Left cardiac atrium (tissue), 4 donors: ENCODE data around the gene CTSZ. TPM values are rescaled to one million over a fixed set of nuclear protein-coding genes. Genes with fewer than 3 reads are reported as not detected.
"Not testable (repeated sequence)": the region's sequence is repeated elsewhere in the genome, so short reads cannot be mapped to it uniquely, and the experiment has no call there.

Source experiments
- ATAC-seq, 2 donors: fragments of 200-7000 bp; cut with Tn5 transposase; one replicate each; pipeline ENCODE4 v1.9.1; 2020; ENCODE audit warnings: mild to moderate bottlenecking in 2 of 2, moderate library complexity in 2 of 2
- DNase-seq: peaks from one replicate; pipeline ENCODE4 v3.0.0-alpha.2; 2020
- intact Hi-C, 2 donors: fragments of 100-400 bp; cut with DNase I; formaldehyde crosslinking; loops; one replicate each; pipeline versions ENCODE4 v1.14.1 to v1.15.1; 2022 to 2023
- total RNA-seq, 2 donors: library from RNA; stranded (reverse); fragmentation: NEBNext Ultra II Directional; extraction: Animal tissue kit (Norgen Biotek cat#: 25700); gene quantifications; one replicate each; pipeline ENCODE4 v1.2.1, GENCODE V29; 2021
- donor health status: DM: no; HTN: yes; CAD: no.
- donor health status: DM: no; HTN: yes; CAD: no; lungs with severe emphysema.
- donor health status: DM: yes; HTN: yes; CAD: no.
- donor health status: Dilated cardiomyopathy.

CTSZ gene
- total RNA-seq, 2 donors from 2014 or later: 166 to 174 TPM

DNA sequence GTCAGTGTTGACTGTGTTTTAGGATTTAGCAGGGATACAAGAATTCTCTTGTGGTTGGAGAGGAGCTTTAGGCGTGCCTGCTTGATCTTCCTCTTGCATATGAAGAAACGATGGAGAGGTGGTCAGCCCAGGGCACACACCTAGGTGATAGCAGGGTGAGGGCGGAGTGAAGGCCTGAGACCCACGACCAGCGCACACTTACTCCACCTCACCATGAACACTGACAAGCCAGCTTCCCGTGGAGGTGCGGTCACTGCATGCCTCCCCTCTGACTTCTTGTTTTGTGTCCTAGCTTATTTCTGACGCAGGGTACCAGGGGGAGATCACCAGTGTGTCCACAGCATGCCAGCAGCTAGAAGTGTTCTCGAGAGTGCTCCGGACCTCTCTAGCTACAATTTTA is 17.9 kb downstream of the CTSZ start:
- intact Hi-C loops: loop anchor here (5.0 to 10.0 kb wide), 2 partner anchors 92 to 94 kb away; no protein-coding TSS in a partner anchor
- ATAC-seq (no peak), DNase-seq (no peak)

DNA sequence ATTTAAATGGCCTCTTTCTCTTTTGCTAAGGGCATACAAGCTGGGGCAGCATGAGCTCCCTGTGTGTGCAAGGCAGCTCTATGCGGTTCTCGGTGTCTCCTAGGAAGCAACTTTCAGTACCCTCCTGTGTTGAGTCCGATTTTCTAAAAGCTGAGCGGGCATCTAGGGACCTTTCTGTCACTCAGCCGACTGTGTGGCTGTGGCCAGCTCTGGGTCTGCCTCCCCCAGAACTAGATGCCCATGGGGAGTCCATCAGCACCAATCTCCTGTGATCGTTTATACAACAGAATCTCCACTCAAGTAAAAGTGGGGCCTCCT is 18.5 kb downstream of the CTSZ start:
- ATAC-seq (no peak), DNase-seq (no peak)
- intact Hi-C loops: loop anchor here (5.0 to 10.0 kb wide), 2 partner anchors 91 to 94 kb away; no protein-coding TSS in a partner anchor

- ATAC-seq (no peak), DNase-seq (no peak)
- intact Hi-C loops: loop anchor here (2.0 to 10.0 kb wide), 3 partner anchors 43 to 93 kb away; no protein-coding TSS in a partner anchor
These were observed 19.1 kb downstream of the CTSZ start for GRCh38 chr20:58987790-58988564.

DNA sequence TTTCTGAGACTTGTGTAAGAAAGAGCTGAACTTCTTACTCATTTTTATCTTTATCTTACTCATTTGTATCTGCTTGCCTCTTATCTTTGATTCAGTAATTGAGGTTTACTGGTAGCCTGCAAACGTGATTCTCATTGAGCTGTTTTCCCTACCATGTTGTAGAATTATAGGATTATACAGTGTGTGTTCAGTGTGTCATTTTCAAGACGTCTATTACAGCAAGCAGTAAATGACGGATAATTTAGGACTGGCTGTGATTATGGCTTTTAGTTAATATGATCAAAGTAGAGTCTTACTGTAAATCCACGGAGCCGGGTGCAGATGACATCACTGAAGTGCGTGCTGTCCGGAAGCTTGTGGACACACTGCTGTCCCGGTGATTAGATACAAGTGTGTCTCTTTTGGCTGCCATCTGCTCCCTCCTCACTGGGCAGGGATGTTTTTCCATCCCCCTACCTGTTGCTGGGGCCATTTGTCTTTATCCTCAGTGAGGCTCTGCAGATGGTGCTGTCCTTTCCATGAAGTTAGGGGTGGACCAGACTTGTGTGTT is 20.0 kb downstream of the CTSZ start:
- ATAC-seq (peak; percentile 29 to 31), DNase-seq (no peak)
- intact Hi-C loops: loop anchor here (2.0 to 10.0 kb wide), 3 partner anchors 44 to 92 kb away; no protein-coding TSS in a partner anchor

- DNase-seq (no peak), ATAC-seq (no peak)
- intact Hi-C loops: loop anchor here (2.0 to 10.0 kb wide), 3 partner anchors 44 to 92 kb away; no protein-coding TSS in a partner anchor
These were observed 20.6 kb downstream of the CTSZ start for GRCh38 chr20:58986286-58986967.

- intact Hi-C loops: loop anchor here (2.0 to 10.0 kb wide), 3 partner anchors 45 to 91 kb away; no protein-coding TSS in a partner anchor
- ATAC-seq: no peak
- no peak for DNase-seq
These were observed 21.4 kb downstream of the CTSZ start for GRCh38 chr20:58985656-58986055.

GRCh38 chr20:58984691-58985090 is 22.4 kb downstream of the CTSZ start:
- no peak for ATAC-seq

GRCh38 chr20:58983115-58983468 is 24.0 kb downstream of the CTSZ start:
- intact Hi-C loops: loop anchor here in 1 of 2 donors (10.0 kb wide), 1 partner anchor 88 kb away; no protein-coding TSS in a partner anchor
- not testable (repeated sequence) for ATAC-seq, DNase-seq

More at GRCh38 chr20:58984691-58985090, 22.4 kb downstream of the CTSZ start:
- no peak for DNase-seq
- intact Hi-C loops: loop anchor here (5.0 to 10.0 kb wide), 2 partner anchors 87 to 90 kb away; no protein-coding TSS in a partner anchor

- ATAC-seq: no peak
- intact Hi-C loops: loop anchor here in 1 of 2 donors (10.0 kb wide), 1 partner anchor 88 kb away; no protein-coding TSS in a partner anchor
- no peak for DNase-seq
These were observed 24.5 kb downstream of the CTSZ start for GRCh38 chr20:58982406-58983114.

GRCh38 chr20:58981628-58982364 is 25.3 kb downstream of the CTSZ start:
- intact Hi-C loops: loop anchor here in 1 of 2 donors (10.0 kb wide), 1 partner anchor 87 kb away; no protein-coding TSS in a partner anchor
- no peak for DNase-seq
- peak in 1 of 2 donors; percentile 20 for ATAC-seq

GRCh38 chr20:58980711-58981627 is 26.1 kb downstream of the CTSZ start, which contains the start of gene NELFCD:
NELFCD (plus strand) TSS chr20:58981256; CDS start chr20:58981310, 54 bp downstream.
- ATAC-seq (peak; percentile 93 to 96), DNase-seq (peak; percentile 86)
- intact Hi-C loops: loop anchor here in 1 of 2 donors (10.0 kb wide), 1 partner anchor 86 kb away; no protein-coding TSS in a partner anchor

DNA sequence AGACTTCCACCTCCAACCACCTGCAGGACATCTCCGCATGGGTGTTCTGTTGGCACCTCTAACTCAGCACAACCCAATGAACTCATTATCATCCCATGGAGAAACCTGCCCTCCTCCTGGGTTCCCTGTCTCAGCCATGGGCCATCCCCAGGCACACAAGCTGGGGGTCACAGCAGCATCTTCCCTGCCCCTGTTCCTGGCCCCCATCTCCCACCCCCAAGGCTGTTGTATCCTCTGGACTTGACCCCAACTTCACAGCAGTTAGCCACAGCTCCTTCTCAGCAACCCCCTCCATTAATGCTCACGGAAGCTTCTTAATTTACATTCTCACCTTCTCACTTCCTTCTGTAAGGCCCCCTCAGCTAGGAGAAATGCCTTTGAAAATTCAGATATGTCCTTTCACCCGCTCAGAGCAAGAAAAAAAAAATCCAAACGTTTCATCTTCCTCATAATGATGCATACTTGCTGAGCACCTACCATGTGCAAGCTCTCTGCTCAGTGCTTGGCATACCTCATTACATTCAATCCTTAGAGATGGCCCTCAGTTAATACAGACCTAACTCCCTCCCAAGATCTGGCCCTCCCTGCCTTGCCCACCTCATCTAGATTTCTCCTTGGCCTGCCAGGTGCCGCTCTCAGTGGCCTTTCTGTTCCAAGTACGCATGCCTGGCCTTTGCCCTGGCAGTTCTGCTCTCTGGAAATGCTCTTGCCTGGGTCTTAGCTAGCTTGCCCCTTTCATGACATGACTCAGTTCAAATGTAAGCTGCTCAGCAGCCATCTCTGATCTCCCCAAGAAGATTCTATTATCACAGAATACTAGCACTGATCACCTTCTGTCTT is 28.5 kb downstream of the CTSZ start:
- ATAC-seq: no peak
- intact Hi-C loops: no loop called here
- DNase-seq: no peak

DNA sequence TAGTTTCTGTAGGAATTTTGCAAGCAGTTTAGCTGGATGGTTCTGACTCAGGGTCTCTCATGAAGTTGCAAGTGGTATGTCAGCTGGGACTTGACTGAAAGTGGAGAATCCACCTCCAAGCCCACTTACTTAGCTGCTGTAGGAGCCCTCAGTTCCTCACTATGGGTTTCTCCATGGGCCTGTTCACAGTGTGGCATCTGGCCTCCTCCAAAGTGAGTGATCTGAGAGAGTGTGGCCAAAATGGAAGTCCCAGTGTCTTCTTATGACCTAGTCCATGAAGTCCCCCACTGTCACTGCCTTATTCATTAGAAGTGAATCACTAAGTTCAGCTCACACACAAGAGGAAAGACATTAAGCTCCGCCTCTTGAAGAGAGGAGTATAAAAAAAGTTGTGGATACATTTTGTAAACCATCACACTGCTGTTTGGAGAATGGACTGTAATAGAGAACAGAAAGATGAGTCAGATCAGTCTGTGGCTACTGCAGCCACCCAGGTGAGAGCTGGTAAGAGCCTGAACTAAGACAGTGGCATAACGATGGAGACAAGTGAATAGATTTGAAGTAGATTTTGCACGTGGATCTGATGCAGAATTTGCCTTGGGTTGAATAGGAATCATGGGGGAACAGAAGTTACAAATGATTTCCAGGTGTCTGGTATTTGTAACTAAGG is 30.9 kb downstream of the CTSZ start:
- ATAC-seq: no peak
- intact Hi-C loops: no loop called here
- no peak for DNase-seq

- ATAC-seq: no peak
- intact Hi-C loops: no loop called here
- no peak for DNase-seq
These were observed 31.7 kb downstream of the CTSZ start for GRCh38 chr20:58975353-58975752.

GRCh38 chr20:58973866-58974265 is 33.2 kb downstream of the CTSZ start:
- intact Hi-C loops: no loop called here
- DNase-seq (no peak), ATAC-seq (no peak)

- intact Hi-C loops: no loop called here
- no peak for DNase-seq
- ATAC-seq: no peak
These were observed 33.9 kb downstream of the CTSZ start for GRCh38 chr20:58973179-58973578.
